HG03520 (cell line): Measurements from ENCODE around the gene BLVRA.

Source experiments
- ATAC-seq: cut with Tn5 transposase; IDR thresholded peaks from one replicate; pipeline ENCODE4 v1.9.1; 2021; ENCODE audit warnings: mild to moderate bottlenecking, moderate library complexity; ENCODE audit not compliant: unreplicated experiment

BLVRA gene

DNA sequence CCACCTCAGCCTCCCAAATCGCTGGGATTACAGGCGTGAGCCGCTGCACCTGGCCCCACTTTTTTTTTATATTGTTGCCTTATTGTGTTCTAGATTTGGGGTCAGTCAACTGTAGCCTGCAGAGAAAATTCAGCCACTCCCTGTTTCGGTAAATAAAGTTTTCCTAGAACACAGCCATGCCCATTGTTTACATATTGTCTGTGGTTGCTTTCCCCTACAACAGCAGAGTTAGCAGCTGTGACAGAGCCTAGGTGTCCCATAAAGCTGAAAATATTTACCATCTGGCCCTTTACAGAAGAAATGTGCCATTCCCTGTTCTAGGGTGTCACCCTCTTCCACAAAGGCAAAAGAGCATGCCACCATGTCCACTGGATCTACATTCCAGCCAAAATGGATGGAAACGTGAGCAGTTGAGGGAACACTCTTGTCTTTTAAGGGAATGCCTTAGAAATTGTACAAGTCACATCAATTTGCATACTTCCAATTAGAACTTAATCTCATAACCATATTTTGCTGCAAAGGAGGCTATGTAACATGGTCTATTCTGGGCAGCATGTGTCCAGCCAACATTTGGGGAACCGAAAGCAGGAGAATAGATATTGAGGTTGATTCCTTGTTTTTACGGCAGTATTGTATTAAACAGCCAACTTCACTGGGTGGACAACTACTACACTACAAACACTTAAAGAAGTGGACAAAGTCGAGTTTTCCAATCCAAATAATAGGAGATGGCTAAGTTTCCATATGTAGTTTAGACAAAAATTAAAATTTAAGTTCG, 11.0 kb upstream of the BLVRA start:
- no peak for ATAC-seq

DNA sequence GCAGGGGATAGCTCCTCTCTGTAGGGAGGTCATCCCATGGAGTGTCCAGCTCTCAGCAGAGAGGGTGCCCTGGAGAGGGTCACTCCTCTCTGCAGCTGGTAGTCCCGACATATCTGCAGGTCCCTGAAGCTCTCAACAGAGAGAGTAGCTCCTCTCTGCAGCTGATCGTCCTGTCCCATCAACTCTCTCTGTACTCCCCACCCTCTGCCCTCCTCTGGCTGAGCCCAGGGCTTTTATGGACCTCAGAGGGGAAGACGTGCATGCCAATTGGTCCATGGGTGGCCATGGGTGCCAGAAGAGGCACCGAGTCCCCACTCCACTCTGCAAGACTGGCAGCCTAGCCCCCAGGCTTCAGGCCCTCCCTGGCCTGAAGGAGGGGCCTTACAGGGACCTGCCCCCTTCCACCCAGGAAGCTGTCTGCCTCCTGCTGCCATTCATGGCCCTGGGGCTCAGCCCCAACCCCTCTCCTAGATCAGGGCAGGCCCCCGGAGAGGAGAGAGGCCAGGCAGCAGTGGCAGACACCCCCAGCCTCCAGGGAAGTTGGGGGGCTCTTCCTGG, 9.0 kb upstream of the BLVRA start:
- no peak for ATAC-seq

DNA sequence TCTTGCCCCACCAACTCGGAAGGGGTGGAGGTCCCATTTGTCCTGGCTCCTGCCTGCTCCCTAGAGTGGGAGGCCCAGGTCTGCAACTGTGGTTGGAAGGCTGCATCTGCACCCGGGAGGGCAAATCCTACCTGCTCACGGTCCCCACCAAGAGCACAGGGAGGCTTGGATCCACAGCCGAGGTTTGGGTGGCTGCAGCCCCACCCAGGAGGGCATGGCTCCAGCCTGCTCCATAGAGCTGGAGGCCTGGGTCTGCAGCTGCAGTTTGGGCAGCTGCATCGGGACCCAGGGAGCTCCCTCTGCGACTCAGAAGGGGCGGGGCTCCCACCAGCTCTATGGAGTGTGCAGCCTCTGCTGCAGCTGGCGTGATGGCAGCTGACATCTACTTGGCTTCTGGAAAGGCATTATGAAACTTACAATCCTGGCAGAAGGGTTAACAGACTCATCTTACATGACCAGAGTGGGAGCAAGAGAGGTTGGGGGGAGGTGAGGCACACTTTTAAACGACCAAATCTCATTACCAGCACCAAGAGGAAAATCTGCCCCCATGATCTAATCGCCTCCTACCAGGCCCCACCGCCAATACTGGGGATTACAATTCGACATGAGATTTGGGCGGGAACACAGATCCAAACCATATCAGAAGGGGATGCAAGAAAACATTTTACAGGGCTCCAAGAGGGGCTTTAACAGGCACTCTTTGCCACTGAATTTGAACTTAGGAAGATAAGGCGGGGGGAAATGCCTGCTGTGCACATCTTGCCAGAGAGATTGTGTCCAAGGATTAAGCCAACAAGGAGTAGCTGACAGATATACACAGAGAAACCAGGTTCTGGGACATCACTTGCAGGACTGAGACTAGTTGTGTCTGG, 8.2 kb upstream of the BLVRA start:
- ATAC-seq, result no peak

DNA sequence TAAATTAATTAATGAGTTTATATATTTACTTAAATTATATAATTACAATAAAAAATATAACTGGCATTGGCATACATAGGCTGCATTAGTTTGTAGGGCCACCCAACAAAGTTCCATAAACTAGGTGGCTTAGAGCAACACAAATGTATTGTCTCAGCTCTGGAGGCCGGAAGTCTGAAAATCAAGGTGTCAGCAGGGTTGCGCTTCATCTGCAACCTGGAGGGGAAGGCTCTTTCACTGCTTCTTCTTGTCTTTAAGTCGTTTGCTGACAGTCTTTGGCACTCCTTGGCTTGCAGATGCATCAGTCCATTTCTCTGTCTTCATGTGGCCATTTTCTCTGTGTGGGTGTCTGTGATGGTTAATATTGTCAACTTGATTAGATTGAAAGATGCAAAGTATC, 6.1 kb upstream of the BLVRA start:
- ATAC-seq, result no peak

DNA sequence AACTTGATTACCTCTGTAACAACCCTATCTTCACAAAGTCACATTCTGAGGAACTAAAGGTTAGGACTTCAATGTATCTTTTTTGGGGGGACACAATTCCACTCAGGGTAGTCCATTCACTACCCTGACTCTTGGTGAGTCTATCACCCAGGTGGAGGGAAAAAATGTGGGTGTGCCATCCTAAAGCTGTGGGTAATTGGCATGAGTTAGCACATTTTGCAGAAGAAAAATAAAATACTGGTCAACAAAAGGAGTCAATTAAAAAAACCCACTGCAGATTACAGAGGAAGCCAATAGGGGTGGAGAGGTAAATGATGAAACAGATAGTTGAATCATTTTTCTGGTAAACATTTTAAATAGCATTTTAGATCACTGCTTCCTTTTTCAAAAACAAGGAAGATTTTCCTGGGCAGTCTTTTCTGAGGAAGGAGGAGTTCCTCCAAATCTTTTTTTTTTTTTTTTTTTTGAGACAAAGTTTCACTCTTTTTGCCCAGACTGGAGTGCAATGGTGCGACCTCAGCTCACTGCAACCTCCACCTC, 5.1 kb upstream of the BLVRA start:
- no peak for ATAC-seq

DNA sequence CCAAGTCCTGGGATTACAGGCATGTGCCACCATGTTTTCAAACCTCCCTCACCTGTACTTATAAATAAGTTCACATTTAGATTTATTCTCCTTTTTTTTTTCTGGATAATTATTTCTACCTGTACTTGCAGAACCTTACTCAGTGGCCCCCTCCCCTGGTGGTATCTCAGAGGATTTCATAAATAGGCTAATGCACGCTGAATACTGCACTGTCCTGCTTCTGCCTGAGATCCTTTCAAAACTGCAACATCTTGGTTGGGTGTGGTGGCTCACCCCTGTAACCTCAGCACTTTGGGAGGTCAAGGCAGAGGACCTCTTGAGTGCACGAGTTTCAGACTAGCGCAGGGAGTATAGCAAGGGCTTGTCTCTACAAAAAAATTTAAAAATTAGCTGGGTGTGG, 4.6 kb upstream of the BLVRA start:
- ATAC-seq, result no peak

DNA sequence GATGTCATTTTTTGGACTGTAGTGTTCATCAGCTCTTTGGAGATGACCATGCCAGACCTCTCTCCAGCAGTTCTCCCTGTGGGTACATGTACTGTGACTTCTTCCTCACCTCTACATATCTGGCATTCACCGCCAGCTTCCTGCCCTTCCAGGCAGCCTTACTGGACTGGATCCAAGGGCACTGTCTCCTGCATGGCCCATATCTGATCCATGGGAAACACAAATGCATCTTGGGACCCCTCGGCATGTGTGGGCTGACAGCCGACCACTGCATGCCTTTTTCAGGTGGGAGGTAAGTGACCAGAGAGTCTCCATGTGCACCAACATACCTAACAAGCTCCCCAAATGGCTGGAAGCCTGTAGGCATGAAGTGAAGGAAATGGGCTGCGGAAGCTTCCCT, 3.9 kb upstream of the BLVRA start:
- ATAC-seq, result no peak

DNA sequence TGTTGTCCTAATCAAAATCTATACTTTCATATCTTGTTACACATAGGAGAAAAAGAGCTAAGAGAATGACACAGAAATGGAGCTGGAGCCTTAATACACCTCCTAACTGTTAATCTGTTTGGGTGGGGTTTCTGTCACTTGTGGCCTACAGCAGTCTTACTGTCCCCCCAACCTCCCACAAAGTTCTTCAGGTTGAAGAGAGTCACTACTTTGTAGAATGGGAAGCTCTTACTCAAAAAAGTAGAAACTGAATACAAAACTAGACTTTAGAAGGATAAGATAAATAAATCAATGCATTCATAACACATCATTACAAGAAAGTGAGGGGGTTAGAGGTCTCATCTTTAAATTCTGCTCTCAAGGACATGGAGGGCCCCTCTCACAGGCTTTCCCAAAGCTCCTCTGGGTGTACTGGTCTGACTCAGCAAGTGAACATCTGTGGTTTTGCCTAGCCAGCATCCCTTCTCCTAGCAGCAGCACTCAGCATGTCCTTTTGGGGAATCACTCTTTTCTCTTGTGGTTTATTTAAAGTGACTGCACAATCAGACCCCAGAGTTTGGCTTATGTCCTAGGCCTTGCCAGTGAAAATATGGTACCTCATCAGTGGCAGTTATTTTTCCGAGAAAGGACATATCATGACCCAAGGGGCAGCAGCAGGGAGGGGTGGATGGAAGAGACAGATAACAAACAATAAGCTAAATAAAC, 2.0 kb upstream of the BLVRA start:
- no peak for ATAC-seq

DNA sequence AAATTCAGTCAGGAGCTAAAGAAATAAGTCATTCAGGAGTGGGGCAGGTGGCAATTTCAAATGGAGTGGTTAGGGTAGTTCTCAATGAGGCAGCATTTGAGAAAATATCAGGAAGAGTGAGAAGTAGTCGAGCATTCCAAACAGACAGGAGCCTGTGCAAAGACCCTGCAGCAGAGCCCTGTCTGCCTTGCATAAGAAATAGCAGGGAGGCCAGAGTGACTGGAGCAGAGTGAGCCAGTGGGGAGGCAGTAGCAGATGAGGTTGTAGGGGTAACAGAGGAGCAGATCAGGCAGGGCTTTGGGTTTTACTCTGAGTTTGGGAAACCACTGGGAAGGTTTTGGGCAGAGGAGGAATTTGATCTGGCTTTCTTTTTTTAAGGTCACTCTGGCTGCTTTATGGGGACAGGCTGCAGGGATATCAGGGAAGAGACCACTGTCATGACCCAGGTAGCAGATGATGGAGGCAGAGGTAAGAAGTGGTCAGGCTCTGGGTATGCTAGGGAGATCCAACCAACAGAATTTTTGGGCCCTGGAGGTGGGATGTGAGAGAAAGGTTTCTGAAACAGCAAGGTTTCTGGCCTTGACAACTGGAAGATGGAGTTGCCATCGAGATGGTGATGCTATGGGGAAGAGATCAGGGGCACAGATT, 1.3 kb upstream of the BLVRA start:
- no peak for ATAC-seq

DNA sequence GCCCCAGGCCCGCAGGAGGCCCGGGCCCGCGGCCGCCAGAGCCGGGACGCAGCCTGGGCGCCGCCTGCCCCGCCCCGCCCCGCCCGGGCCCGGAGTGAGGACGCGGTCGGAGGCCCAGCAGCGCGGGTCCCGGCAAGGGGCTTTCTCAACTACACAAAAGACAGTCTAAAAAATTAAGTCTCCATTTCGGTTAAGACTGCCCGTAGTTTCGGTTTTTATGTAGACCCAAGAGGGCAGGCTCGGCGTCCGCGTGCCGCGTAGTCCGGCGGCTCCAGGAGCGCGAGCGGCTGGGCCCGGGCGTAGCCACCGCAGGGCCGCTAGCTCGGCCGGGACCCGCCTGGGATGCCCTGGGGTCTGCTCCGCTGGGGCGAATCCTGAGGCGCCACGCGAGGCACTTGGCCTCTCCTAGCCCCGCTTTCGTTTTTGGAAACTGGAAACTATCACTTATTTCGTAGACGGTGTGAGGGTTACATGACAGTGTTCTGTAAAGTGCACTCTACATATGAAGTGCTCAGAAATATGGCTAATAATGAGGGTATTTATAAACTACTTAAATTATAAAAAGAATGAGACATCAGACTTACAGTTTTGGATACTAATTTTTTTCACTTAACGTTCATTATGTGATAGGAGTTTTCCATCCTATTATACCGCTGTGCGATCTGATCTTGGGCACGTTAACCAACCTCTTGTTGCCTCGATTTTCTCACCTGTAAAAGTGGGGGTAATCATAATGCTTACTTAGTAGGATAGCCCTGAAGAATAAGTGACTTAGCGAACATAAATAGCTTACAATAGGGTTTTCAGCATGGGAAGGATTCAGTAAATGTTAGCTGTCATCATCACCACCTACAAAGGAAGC, 573 bp downstream of the BLVRA start:
- peak; percentile 45 for ATAC-seq

DNA sequence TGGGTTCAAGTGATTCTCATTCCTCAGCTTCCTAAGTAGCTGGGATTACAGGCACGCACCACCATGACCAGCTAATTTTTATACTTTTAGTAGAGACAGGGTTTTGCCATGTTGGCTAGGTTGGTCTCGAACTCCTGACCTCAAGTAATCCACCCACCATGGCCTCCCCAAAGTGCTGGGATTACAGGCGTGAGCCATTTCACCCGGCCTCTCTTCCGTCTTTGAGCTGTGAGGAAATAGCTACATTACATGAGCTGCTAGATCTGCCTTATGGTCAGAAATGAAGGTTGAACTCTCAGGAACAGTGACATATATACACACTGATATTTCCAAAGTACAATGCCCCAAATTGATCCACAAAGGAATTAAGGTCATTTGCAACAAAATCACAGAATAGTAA, 2.4 kb downstream of the BLVRA start:
- no peak for ATAC-seq

DNA sequence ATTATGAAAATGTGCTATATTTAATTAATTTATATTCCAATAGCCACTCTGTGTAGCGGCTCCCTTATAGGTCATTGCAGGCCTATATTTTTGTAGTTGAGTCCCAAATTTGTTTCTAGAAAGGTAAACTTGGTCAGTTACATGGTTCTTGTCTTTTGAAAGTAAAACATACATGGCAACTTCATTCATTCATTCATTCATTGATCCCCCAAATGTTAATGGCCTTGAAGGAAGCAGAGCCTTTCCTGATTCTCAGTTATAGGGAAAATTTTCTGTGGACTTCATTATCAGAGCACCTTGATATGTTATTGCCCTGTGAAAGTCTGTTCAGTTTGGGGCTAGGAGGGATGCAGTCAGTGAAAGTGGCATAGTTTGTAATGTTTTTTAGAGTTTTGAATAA, 2.9 kb downstream of the BLVRA start:
- ATAC-seq, result no peak

DNA sequence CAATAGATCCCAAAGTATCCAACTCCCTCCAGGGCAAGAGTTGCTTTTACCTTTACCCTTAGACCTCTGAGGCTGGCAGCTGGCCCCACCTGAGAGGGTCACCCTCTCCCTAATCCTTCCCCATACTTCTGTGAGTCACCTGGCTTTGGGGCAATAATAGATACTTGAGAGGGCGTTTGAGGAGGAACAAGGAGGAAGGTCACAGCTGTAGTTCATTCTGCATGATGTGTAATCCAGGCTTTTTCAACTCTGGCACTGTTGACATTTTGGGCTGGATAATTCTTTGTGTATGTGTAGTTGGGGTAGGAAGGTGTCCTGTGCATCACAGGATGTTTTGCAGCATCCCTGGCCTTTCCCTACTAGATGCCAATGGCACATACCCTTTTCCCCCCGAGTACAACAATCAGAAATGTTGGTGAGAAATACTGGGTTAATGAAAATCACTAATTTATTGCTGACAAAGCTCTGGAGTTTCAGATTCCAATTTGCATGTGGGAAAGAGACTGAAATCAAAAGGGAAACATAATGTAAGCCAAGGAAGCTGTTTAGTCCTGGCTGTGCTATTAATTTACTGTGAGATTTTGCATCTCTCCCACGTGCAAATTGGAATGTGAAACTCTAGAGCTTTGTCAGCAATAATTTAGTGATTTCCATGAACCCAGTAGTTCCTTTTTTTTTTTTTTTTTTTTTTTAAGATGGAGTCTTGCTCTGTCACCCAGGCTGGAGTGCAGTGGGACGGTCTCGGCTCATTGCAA, 3.6 kb downstream of the BLVRA start:
- no peak for ATAC-seq

DNA sequence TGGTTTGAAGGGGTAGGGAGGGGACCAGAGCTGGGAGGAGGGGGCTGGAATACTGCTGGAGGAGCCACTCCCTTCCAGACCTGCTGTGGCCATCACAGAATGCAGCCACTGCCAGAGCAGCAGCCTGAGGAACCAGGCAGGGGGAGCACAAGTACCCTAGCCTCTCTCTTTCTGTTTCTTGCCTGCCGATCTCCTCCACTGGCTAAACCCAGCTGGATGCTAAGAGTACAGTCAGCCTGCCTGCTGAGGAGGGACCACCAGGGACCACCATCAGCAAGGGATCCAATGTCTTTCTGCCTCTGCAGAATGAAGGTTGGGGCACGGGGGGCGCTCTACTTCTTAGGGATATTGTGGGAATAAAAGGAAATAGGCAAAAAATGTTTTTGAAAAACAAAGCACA, 4.7 kb downstream of the BLVRA start:
- ATAC-seq, result no peak

DNA sequence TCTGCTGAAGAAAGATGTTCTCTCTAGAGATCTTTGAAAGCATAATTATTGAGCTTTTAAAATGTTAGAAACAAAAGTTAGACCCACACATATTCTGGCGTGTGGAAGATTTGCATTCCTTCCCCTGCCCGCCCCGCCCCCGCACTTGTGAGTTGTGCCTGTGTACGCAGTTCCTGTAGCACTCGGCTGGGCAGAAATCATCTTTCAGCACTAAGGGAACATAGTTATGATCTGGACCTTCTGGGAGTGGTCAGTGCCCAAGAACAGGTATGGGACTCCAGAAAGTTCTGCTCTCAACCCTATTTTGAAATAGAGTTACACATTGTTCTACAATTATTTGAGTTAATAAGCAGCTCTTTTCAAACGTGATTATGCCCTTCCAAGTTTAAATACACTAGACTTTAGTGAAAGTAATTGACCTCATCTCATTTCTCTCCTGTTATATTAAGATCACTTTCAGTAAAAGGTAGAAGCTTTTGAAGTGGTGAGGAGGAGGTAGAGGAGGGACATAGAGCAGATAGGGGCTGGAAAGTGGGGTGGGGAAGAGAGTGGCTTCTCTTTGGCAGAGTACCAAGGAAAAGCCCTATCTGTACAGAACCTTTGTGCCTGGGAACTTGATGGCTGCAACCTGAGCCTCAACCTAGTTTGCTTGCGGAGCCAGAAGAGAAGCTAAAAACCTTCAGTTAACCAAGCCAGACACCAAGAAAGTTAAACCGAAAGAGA, 5.7 kb downstream of the BLVRA start:
- no peak for ATAC-seq

DNA sequence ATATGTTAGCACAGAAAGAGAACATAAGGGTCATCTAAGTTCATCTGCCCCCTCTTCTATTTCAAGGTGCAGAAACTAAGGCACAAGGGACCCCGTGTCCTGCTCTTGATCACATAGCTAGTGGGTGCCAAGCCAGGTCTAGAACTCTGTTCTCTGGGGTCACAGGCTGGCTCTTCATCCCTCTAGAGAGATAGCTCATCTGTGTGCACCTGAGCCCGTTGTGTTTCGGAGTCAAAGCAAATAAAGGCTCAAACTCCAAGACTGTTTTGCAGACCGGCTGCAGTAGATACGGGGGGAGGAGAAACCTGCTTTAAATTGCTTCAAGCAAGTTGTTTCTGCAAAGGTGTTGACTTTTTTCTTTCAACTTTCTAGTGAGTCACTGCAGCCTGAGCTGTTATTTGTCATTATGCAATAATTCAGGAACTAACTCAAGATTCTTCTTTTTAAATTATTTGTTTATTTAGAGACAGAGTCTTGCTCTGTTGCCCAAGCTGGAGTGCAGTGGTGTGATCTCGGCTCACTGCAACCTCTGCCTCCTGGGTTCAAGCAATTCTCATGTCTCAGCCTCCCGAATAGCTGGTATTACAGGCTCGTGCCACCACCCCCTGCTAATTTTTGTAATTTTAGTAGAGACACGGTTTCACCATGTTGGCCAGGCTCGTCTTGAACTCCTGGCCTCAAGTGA, 6.5 kb downstream of the BLVRA start:
- ATAC-seq, result no peak

DNA sequence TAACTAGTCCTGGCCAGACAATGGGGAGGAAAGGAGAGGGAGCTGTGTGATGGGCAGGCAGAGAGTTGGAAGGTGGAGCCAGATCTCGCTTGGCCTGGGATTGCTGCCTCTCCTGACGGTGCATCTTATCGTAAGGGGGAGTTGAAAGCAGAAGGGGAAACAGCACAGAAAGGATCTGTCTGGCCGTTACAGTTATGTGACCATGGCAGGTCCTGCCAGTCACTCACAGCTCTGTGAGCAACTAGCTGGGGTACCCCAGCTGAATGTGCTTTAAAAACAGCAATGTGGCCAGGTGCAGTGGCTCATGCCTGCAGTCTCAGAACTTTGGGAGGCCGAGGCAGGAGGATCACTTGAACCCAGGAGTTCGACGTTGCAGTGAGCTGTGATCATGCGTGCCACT, 8.1 kb downstream of the BLVRA start:
- no peak for ATAC-seq

DNA sequence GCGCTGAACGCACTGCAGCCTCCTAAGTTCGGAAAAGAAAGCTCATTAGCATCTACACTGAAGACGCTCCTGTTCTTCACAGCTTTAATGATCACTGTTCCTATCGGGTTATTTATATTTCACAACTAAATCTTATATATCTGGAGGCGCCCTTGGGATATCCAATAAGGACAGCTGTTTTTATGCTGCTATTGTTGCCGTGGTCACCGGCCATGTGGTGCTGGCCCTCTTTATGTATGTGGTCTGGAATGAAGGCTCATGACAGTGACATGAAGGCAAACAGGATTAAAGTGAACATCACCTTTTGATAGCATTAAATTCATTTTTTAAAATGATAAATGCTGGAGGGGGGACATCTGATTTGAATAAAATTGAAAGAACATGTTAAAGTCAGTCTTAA, 8.8 kb downstream of the BLVRA start:
- ATAC-seq, result no peak
